NCI-H187 treated with DMSO at 0.1 percent for 48 hours (cell line): ENCODE data around the gene CCDC18.

Source experiments
- DNase-seq: peaks from one replicate; lab custom pipeline; 2025; lab: John Stamatoyannopoulos, UW

CCDC18 gene

DNA sequence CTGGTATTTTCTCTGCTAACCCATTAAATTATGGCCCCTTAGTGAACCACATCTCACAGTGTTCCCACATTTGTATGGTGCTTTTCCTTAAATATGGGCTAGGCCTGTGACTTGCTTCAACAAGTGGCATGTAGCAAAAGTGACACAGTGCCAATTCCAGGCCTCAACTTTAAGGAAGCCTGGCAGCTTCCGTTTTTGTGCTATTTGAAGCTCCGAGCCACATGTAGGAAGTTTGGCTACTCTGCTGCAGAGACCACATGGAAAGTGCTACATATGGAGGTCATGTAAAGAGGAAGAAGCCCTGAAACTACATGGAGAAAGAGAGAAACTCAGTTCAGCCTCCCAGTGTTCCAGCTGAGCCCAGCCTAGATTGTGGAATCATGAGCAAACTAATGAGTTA, 136.7 kb downstream of the CCDC18 start:
- DNase-seq: no peak

DNA sequence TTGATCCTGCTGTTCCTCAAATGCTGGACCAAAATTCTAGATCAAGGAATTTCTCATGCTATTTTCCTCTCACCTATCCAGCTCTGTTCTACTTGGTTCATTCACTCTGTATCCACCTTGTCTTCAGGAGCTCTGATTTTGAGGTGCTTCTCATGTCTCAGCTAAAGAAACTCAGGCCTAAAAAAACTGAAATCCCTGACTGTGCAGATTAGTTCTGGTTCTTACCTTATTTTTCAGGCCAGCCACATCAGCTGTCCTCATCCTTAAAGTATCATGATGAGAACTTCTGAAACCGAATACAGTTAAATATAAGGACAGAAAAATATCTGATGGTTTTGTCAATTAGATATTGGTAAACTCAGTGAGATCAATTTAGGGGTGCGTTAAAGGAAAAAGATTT, 137.4 kb downstream of the CCDC18 start:
- DNase-seq: no peak

DNA sequence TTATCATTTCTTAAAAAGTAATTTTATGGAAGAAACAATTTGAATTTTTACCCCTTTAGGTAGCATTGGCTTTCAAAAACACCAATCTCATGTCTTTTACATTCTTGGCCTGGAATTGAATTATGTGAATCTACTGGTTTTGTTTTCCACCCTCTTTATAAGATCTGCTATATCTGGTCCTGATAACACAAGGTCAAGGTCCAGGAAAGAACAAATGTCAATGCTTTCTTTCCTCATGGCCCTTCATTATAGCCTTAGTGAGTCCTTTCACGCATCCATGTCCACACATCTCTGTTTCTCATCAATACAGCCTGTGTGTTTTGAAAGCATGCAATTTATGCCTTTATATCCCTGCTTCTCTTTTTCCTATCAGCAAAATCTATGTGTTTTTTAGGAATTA, 141.2 kb downstream of the CCDC18 start:
- no peak for DNase-seq

DNA sequence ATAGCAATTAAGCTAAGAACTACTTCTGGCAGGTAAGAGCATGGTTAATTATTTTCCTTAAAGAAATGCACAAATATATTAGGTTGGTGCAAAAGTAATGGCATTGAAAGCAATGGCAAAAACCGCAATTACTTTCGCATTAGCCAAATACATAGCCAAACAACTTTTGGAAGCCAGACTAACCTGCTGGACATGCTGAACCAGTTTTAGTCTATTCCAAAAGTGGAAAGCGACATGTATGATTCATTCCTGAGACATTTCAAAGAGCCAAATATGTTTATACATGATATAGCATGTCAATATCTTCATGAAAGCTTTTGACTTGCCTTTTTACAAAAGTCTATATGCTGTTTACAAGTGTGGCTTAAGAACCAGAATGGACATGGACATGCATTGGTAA, 141.8 kb downstream of the CCDC18 start:
- DNase-seq: no peak

DNA sequence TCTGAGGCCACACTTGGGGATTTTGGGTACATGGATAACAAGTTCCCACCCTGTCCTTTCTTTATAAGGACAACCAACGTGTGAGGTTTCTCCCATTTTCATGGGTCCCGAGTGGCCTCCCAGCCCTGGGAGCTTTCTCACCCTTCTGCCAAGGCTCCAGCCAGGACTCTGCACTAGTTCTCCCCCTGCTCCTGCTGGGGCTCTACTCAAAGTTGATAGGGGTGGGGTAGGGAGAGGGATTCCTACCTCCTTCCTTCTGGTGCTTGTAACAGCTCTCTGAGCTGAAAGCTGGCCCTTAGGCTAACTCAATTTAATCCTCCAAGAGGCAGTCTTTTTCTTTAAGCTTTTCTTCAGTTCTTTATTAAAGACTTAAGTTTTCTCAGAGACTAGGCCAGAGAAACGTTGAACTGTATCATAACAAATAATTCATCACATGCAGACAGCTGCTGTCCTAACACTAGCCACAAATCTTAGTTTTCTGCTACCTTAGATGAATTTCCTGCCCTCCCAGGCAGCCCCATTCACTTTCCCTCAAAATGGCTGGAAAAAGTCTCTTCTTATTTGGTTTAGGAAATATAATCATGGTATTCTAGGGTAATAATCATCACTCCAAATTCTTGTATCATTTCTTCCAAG, 142.8 kb downstream of the CCDC18 start:
- DNase-seq: no peak

DNA sequence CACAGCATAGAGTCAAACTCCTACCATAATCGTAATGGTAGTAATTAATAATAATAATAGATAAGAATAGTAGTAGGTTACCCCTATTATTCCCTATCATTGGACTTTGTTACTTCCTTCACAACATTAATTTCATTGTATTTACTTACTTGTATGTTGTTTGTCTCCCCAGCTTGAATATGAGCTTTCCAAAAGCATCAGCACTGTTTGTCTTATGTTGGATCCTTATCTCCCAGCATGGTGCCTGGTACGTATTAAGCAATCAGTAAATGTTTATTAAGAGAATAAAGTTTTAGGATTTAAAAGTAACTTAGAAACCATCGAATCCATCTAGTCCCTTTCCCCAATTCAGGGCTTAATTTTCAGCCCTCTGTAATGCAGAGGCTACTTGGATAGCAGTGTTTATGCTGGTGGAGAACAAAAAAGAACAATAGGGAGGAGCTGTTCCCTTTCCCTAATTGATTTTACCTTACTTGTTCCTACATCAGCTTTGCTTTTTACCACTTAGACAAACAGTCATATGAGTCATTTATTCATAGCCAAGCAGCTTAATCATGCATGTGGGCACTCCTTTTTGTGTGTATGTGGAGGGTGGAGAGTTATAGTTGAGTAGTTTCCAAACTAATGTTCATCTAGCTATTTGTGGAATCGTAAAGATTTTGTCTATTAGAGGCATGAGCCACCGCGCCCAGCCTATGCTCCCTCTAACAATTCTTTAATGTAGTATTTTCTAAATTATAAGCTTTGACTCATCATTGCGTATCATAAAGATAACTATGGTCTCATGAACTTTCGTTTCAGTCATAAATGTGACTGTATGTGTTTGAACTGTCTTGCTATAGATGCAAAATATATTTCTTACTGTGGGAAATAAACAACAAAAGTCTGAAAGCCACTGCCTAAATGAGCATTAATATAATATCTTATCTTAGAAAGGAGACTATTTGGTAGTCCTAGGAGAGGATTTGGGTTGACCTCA, 144.3 kb downstream of the CCDC18 start:
- no peak for DNase-seq
